Measurements from ENCODE around the gene NLGN1. TPM values are rescaled to one million over a fixed set of nuclear protein-coding genes. Genes with fewer than 3 reads are reported as not detected.

Gene NLGN1
- total and polyA plus RNA-seq, 9 of the 15 experiments (the other 6 are each of a cell fraction or from before 2014, with no cell fraction given) = under 0.01 to 0.01 TPM; not detected in 7

DNA sequence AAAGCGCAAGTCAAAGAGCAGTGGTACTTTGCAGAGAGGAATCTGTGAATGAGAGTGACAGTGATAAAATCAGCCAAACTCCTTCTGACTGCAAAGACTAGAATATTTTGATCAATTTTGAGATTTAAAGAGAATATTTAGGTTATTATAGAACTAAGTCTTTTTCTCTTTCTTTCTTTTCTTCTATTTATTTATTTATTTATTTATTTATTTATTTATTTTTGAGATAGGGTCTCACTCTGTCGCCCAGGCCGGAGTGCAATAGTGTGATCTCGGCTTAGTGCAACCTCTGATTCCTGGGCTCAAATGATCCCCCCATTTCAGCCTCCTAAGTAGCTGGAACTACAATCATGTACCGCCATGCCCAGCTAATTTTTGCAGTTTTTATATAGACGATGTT, 857.9 kb downstream of the NLGN1 start:
- TF ChIP-seq PTTG1 (tag; IDR thresholded peaks at IDR 0.05; ENCODE audit: low read depth) = no peak
- no peak for TF ChIP-seq ATF7 (IDR thresholded peaks at IDR 0.05)
- TF ChIP-seq POLR3A (IDR thresholded peaks at IDR 0.05; ENCODE audit: borderline replicate concordance, extremely low read depth, insufficient read depth, insufficient read length) = no peak
- TF ChIP-seq SAFB (IDR thresholded peaks at IDR 0.05; ENCODE audit: borderline replicate concordance, low read depth, low read length) = no peak
- Histone ChIP-seq H3K4me2 (ENCODE audit: insufficient read depth, low read length) (no peak overlapping the region), H3K4me1 (replicated peaks in 1 of 2; ENCODE audit: control insufficient read depth in 2 of 2, insufficient read depth in 2 of 2, low read length in 2 of 2) (no peaks in the 10 kb centered on the region), H3K4me3 (no peak overlapping the region), H3K79me2 (ENCODE audit: control insufficient read depth, insufficient read depth, low read length) (no peaks in the 10 kb centered on the region), H3K9ac (ENCODE audit: insufficient read depth in 1 of 2, low read depth in 2 of 2, low read length in 2 of 2) (no peak overlapping the region), H3K36me3 (ENCODE audit: control insufficient read depth, insufficient read depth, low read length) (no peaks in the 10 kb centered on the region), H4K20me1 (replicated peaks; ENCODE audit: control insufficient read depth, insufficient read depth, low read length) (no peaks in the 10 kb centered on the region), H3K27me3 (ENCODE audit: control insufficient read depth in 2 of 2, insufficient read depth in 2 of 2, low read length in 2 of 2) (no peaks in the 10 kb centered on the region), H2AFZ (ENCODE audit: low read depth, low read length) (no peak overlapping the region), H3K27ac (ENCODE audit: extremely low read depth, low read depth, low read length) (no peak overlapping the region), H3K9me3 (replicated peaks; ENCODE audit: control insufficient read depth, insufficient read depth, low read depth, low read length) (no peaks in the 10 kb centered on the region), H3K9me1 (ENCODE audit: control insufficient read depth, insufficient read depth, low read length) (no peaks in the 10 kb centered on the region)
- in situ Hi-C loops (cut with MboI) (no loop called here), intact Hi-C loops (cut with micrococcal nuclease) (no loop called here)
- FAIRE-seq = no peak
- no TSS peak for BruUV-seq (replicated peaks)
- ChIA-PET POLR2A (interaction anchor here (0.6 kb wide), 1 partner anchor 925 kb away, joined by 3 read pairs; no protein-coding TSS in a partner anchor), CTCF (ENCODE audit: low intra/inter-chr PET ratio) (no interaction called here)
- DNase-seq (ENCODE audit: extremely low read depth in 1 of 4, low spot score in 3 of 4) = no peak
- ATAC-seq = no peak
- WGBS (ENCODE audit: insufficient coverage, low coverage, missing lambda C conversion rate) = 3% methylated on average over 3 of the region's 6 CpGs

DNA sequence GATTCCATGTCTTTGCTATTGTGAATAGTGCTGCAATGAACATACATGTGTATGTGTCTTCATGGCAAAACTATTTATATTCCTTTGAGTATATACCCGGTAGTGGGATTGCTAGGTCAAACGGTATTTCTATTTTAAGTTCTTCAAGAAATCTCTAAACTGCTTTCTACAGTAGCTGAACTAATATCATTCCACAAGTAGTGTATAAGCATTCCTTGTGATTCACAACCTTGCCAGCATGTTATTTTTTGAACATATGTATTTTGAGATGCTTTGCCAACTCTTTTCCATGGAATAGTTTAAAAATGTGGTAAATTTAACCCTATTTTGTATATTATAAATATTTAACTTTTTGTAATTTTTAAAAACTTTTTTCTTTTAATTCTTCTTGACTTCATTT, 868.9 kb downstream of the NLGN1 start:
- intact Hi-C loops (cut with micrococcal nuclease) = no loop called here
- no peak overlapping the region for H3K9ac ChIP-seq (ENCODE audit: insufficient read depth in 1 of 2, low read depth in 2 of 2, low read length in 2 of 2)
- no peak overlapping the region for H3K4me2 ChIP-seq (ENCODE audit: insufficient read depth, low read length)
- FAIRE-seq = no peak
- no peak overlapping the region for H2AFZ ChIP-seq (ENCODE audit: low read depth, low read length)
- no peaks in the 10 kb centered on the region for H3K9me3 ChIP-seq (replicated peaks; ENCODE audit: control insufficient read depth, insufficient read depth, low read depth, low read length)
- POLR2A ChIA-PET = no interaction called here
- no peaks in the 10 kb centered on the region for H3K27me3 ChIP-seq (ENCODE audit: control insufficient read depth in 2 of 2, insufficient read depth in 2 of 2, low read length in 2 of 2)
- DNase-seq (ENCODE audit: extremely low read depth in 1 of 4, low spot score in 3 of 4) = no peak
- H4K20me1 ChIP-seq (replicated peaks; ENCODE audit: control insufficient read depth, insufficient read depth, low read length) = no peaks in the 10 kb centered on the region
- ATAC-seq = no peak
- 0% methylated on average over 2 of the region's 2 CpGs for WGBS (ENCODE audit: insufficient coverage, low coverage, missing lambda C conversion rate)
- H3K27ac ChIP-seq (ENCODE audit: extremely low read depth, low read depth, low read length) = no peak overlapping the region
- H3K4me3 ChIP-seq = no peak overlapping the region
- BruUV-seq (replicated peaks) = no TSS peak
- no peaks in the 10 kb centered on the region for H3K79me2 ChIP-seq (ENCODE audit: control insufficient read depth, insufficient read depth, low read length)
- in situ Hi-C loops (cut with MboI) = no loop called here
- no peaks in the 10 kb centered on the region for H3K36me3 ChIP-seq (ENCODE audit: control insufficient read depth, insufficient read depth, low read length)
- no peaks in the 10 kb centered on the region for H3K4me1 ChIP-seq (replicated peaks in 1 of 2; ENCODE audit: control insufficient read depth in 2 of 2, insufficient read depth in 2 of 2, low read length in 2 of 2)
- CTCF ChIA-PET (ENCODE audit: low intra/inter-chr PET ratio) = no interaction called here
- H3K9me1 ChIP-seq (ENCODE audit: control insufficient read depth, insufficient read depth, low read length) = no peaks in the 10 kb centered on the region
- TF ChIP-seq MBD2 (IDR thresholded peaks at IDR 0.05; ENCODE audit: borderline replicate concordance, low read depth) = no peak
- no peak for TF ChIP-seq HDAC3 (IDR thresholded peaks at IDR 0.05; ENCODE audit: borderline replicate concordance, partially characterized antibody)
- TF ChIP-seq ZFX (CRISPR knock-in tag; IDR thresholded peaks at IDR 0.05) = no peak
- no peak for TF ChIP-seq ZFP36 (IDR thresholded peaks at IDR 0.05; ENCODE audit: low read depth, low read length, partially characterized antibody)
- no peak for TF ChIP-seq ZNF232 (CRISPR knock-in tag; IDR thresholded peaks at IDR 0.05)
- no peak for TF ChIP-seq STAG1 (CRISPR knock-in tag; IDR thresholded peaks at IDR 0.05; ENCODE audit: borderline replicate concordance)
- TF ChIP-seq CBX2 (IDR thresholded peaks at IDR 0.05; ENCODE audit: insufficient read depth, low read length, poor library complexity, severe bottlenecking) = no peak
- TF ChIP-seq ZNF140 (CRISPR knock-in tag; IDR thresholded peaks at IDR 0.05) = no peak
- no peak for TF ChIP-seq LEF1 (IDR thresholded peaks at IDR 0.05)
- TF ChIP-seq NR2C1 (IDR thresholded peaks at IDR 0.05) = no peak
- no peak for TF ChIP-seq NR2C1 (tag; IDR thresholded peaks at IDR 0.05)
- no peak for TF ChIP-seq PRPF4 (IDR thresholded peaks at IDR 0.05; ENCODE audit: insufficient read depth, low read depth, low read length, poor library complexity, severe bottlenecking)
- TF ChIP-seq ZNF444 (CRISPR knock-in tag; IDR thresholded peaks at IDR 0.05) = no peak
- TF ChIP-seq ZNF408 (CRISPR knock-in tag; IDR thresholded peaks at IDR 0.05; ENCODE audit: low read depth) = no peak
- TF ChIP-seq TFAM (CRISPR knock-in tag; conservative IDR thresholded peaks at IDR 0.05) = no peak
- TF ChIP-seq EP300 (IDR thresholded peaks at IDR 0.05; ENCODE audit: low read length) = no peak
- TF ChIP-seq SMARCE1 (IDR thresholded peaks at IDR 0.05) = no peak
